ENCODE data around the gene AADAT.
"Not testable (repeated sequence)": the region's sequence is repeated elsewhere in the genome, so short reads cannot be mapped to it uniquely, and the experiment has no call there.

Gene AADAT

GRCh38 chr4:170057866-170058265 lies 31.9 kb downstream of the AADAT start:
- H3K36me3 ChIP-seq (ENCODE audit: control insufficient read depth in 2 of 2, insufficient read depth in 2 of 2, low read length in 2 of 2), result peaks cover 3 to 8% of the 10 kb centered on the region in 2 donors
- no peaks in the 10 kb centered on the region for H3K9me3 ChIP-seq (ENCODE audit: control insufficient read depth in 2 of 2, low read length in 2 of 2)
- no peak overlapping the region for H3K9ac ChIP-seq (ENCODE audit: low read length in 2 of 2)
- no peak overlapping the region for H3K27ac ChIP-seq (ENCODE audit: low read length)
- peaks cover 0 to 2% of the 10 kb centered on the region in 2 donors for H3K27me3 ChIP-seq (ENCODE audit: control insufficient read depth in 1 of 2, insufficient read depth in 2 of 2, low read length in 2 of 2)
- no peaks in the 10 kb centered on the region for H3K4me1 ChIP-seq (ENCODE audit: control insufficient read depth, insufficient read depth, low read length)
- H3K4me3 ChIP-seq (ENCODE audit: low read length in 2 of 2), result no peak overlapping the region

DNA sequence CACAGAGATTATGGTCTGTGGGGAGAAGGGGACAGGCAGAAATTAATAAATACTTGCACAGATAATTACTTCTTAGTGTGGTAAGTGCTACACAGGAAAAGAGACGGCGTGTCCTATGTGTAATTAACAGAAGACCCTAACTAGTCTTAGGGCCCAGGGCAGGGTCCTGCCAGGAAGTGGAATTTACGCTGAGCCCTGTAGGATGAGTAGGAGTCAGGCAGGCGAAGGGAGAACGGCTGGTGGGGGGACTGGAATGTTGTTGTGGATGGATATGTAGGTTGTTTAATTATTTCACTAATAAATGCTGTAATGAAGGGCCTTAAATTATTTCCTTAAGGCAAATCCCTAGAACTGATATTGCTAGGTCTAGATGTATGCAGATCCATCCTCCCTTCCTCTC lies 36.8 kb downstream of the AADAT start:
- H3K36me3 ChIP-seq (ENCODE audit: control insufficient read depth in 2 of 2, insufficient read depth in 2 of 2, low read length in 2 of 2), result no peaks in the 10 kb centered on the region
- H3K9me3 ChIP-seq (ENCODE audit: control insufficient read depth in 2 of 2, low read length in 2 of 2), result no peaks in the 10 kb centered on the region
- H3K4me1 ChIP-seq (ENCODE audit: control insufficient read depth, insufficient read depth, low read length), result no peaks in the 10 kb centered on the region
- no peak overlapping the region for H3K9ac ChIP-seq (ENCODE audit: low read length in 2 of 2)
- no peak overlapping the region for H3K4me3 ChIP-seq (ENCODE audit: low read length in 2 of 2)
- H3K27me3 ChIP-seq (ENCODE audit: control insufficient read depth in 1 of 2, insufficient read depth in 2 of 2, low read length in 2 of 2), result peaks cover 2 to 3% of the 10 kb centered on the region in 2 donors
- no peak overlapping the region for H3K27ac ChIP-seq (ENCODE audit: low read length)

- Histone ChIP-seq H3K4me3 (ENCODE audit: low read length in 2 of 2) (no peak overlapping the region), H3K9ac (ENCODE audit: low read length in 2 of 2) (no peak overlapping the region), H3K4me1 (ENCODE audit: control insufficient read depth, insufficient read depth, low read length) (no peaks in the 10 kb centered on the region), H3K27me3 (ENCODE audit: control insufficient read depth in 1 of 2, insufficient read depth in 2 of 2, low read length in 2 of 2) (peaks cover 2 to 4% of the 10 kb centered on the region in 2 donors), H3K27ac (ENCODE audit: low read length) (no peak overlapping the region), H3K9me3 (ENCODE audit: control insufficient read depth in 2 of 2, low read length in 2 of 2) (no peaks in the 10 kb centered on the region), H3K36me3 (ENCODE audit: control insufficient read depth in 2 of 2, insufficient read depth in 2 of 2, low read length in 2 of 2) (no peaks in the 10 kb centered on the region)
Observed at GRCh38 chr4:170051402-170051801, 38.4 kb downstream of the AADAT start.

- Histone ChIP-seq H3K4me3 (ENCODE audit: low read length in 2 of 2) (no peak overlapping the region), H3K27me3 (ENCODE audit: control insufficient read depth in 1 of 2, insufficient read depth in 2 of 2, low read length in 2 of 2) (peaks cover 2 to 4% of the 10 kb centered on the region in 2 donors), H3K4me1 (ENCODE audit: control insufficient read depth, insufficient read depth, low read length) (no peaks in the 10 kb centered on the region), H3K9me3 (ENCODE audit: control insufficient read depth in 2 of 2, low read length in 2 of 2) (no peaks in the 10 kb centered on the region), H3K27ac (ENCODE audit: low read length) (no peak overlapping the region), H3K36me3 (ENCODE audit: control insufficient read depth in 2 of 2, insufficient read depth in 2 of 2, low read length in 2 of 2) (no peaks in the 10 kb centered on the region), H3K9ac (ENCODE audit: low read length in 2 of 2) (no peak overlapping the region)
Observed at GRCh38 chr4:170049766-170050165, 40.0 kb downstream of the AADAT start.

GRCh38 chr4:170047771-170048354 lies 41.9 kb downstream of the AADAT start:
- no peak overlapping the region for H3K4me3 ChIP-seq (ENCODE audit: low read length in 2 of 2)
- H3K36me3 ChIP-seq (ENCODE audit: control insufficient read depth in 2 of 2, insufficient read depth in 2 of 2, low read length in 2 of 2), result no peaks in the 10 kb centered on the region
- H3K27me3 ChIP-seq (ENCODE audit: control insufficient read depth in 1 of 2, insufficient read depth in 2 of 2, low read length in 2 of 2), result peaks cover 0 to 4% of the 10 kb centered on the region in 2 donors
- H3K4me1 ChIP-seq (ENCODE audit: control insufficient read depth, insufficient read depth, low read length), result no peaks in the 10 kb centered on the region
- no peak overlapping the region for H3K9ac ChIP-seq (ENCODE audit: low read length in 2 of 2)
- H3K27ac ChIP-seq (ENCODE audit: low read length), result no peak overlapping the region
- H3K9me3 ChIP-seq (ENCODE audit: control insufficient read depth in 2 of 2, low read length in 2 of 2), result no peaks in the 10 kb centered on the region

DNA sequence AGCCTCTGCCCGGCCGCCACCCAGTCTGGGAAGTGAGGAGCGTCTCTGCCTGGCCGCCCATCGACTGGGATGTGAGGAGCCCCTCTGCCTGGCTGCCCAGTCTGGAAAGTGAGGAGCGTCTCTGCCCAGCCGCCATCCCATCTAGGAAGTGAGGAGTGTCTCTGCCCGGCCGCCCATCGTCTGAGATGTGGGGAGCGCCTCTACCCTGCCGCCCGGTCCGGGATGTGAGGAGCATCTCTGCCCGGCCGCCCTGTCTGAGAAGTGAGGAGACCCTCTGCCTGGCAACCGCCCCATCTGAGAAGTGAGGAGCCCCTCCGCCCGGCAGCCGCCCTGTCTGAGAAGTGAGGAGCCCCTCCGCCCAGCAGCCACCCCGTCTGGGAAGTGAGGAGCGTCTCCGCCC lies 43.6 kb downstream of the AADAT start:
- not testable (repeated sequence) for H3K27ac ChIP-seq (ENCODE audit: low read length); H3K9me3 ChIP-seq (ENCODE audit: control insufficient read depth in 2 of 2, low read length in 2 of 2); H3K4me3 ChIP-seq (ENCODE audit: low read length in 2 of 2); H3K9ac ChIP-seq (ENCODE audit: low read length in 2 of 2); H3K27me3 ChIP-seq (ENCODE audit: control insufficient read depth in 1 of 2, insufficient read depth in 2 of 2, low read length in 2 of 2); H3K36me3 ChIP-seq (ENCODE audit: control insufficient read depth in 2 of 2, insufficient read depth in 2 of 2, low read length in 2 of 2); H3K4me1 ChIP-seq (ENCODE audit: control insufficient read depth, insufficient read depth, low read length)

GRCh38 chr4:170040031-170040680 lies 49.6 kb downstream of the AADAT start:
- Histone ChIP-seq H3K36me3 (ENCODE audit: control insufficient read depth in 2 of 2, insufficient read depth in 2 of 2, low read length in 2 of 2) (no peaks in the 10 kb centered on the region), H3K27me3 (ENCODE audit: control insufficient read depth in 1 of 2, insufficient read depth in 2 of 2, low read length in 2 of 2) (peaks cover 0 to 2% of the 10 kb centered on the region in 2 donors)

GRCh38 chr4:170038769-170039168 lies 51.0 kb downstream of the AADAT start:
- no peaks in the 10 kb centered on the region for H3K9me3 ChIP-seq (ENCODE audit: control insufficient read depth in 2 of 2, low read length in 2 of 2)
- peaks cover 0 to 2% of the 10 kb centered on the region in 2 donors for H3K27me3 ChIP-seq (ENCODE audit: control insufficient read depth in 1 of 2, insufficient read depth in 2 of 2, low read length in 2 of 2)
- no peaks in the 10 kb centered on the region for H3K36me3 ChIP-seq (ENCODE audit: control insufficient read depth in 2 of 2, insufficient read depth in 2 of 2, low read length in 2 of 2)
- H3K9ac ChIP-seq (ENCODE audit: low read length in 2 of 2), result no peak overlapping the region
- no peak overlapping the region for H3K27ac ChIP-seq (ENCODE audit: low read length)
- no peak overlapping the region for H3K4me3 ChIP-seq (ENCODE audit: low read length in 2 of 2)
- H3K4me1 ChIP-seq (ENCODE audit: control insufficient read depth, insufficient read depth, low read length), result no peaks in the 10 kb centered on the region

More at GRCh38 chr4:170040031-170040680, 49.6 kb downstream of the AADAT start:
- Histone ChIP-seq H3K9me3 (ENCODE audit: control insufficient read depth in 2 of 2, low read length in 2 of 2) (no peaks in the 10 kb centered on the region), H3K9ac (ENCODE audit: low read length in 2 of 2) (no peak overlapping the region), H3K4me1 (ENCODE audit: control insufficient read depth, insufficient read depth, low read length) (no peaks in the 10 kb centered on the region), H3K27ac (ENCODE audit: low read length) (no peak overlapping the region), H3K4me3 (ENCODE audit: low read length in 2 of 2) (no peak overlapping the region)

- no peaks in the 10 kb centered on the region for H3K36me3 ChIP-seq (ENCODE audit: control insufficient read depth in 2 of 2, insufficient read depth in 2 of 2, low read length in 2 of 2)
- peaks cover 0 to 2% of the 10 kb centered on the region in 2 donors for H3K27me3 ChIP-seq (ENCODE audit: control insufficient read depth in 1 of 2, insufficient read depth in 2 of 2, low read length in 2 of 2)
- no peak overlapping the region for H3K27ac ChIP-seq (ENCODE audit: low read length)
- H3K9ac ChIP-seq (ENCODE audit: low read length in 2 of 2), result no peak overlapping the region
- no peaks in the 10 kb centered on the region for H3K9me3 ChIP-seq (ENCODE audit: control insufficient read depth in 2 of 2, low read length in 2 of 2)
- no peak overlapping the region for H3K4me3 ChIP-seq (ENCODE audit: low read length in 2 of 2)
- H3K4me1 ChIP-seq (ENCODE audit: control insufficient read depth, insufficient read depth, low read length), result no peaks in the 10 kb centered on the region
Observed at GRCh38 chr4:170038232-170038631, 51.5 kb downstream of the AADAT start.

- Histone ChIP-seq H3K4me1 (ENCODE audit: control insufficient read depth, insufficient read depth, low read length) (no peaks in the 10 kb centered on the region), H3K9me3 (ENCODE audit: control insufficient read depth in 2 of 2, low read length in 2 of 2) (no peaks in the 10 kb centered on the region), H3K36me3 (ENCODE audit: control insufficient read depth in 2 of 2, insufficient read depth in 2 of 2, low read length in 2 of 2) (no peaks in the 10 kb centered on the region), H3K27me3 (ENCODE audit: control insufficient read depth in 1 of 2, insufficient read depth in 2 of 2, low read length in 2 of 2) (peaks cover 0 to 2% of the 10 kb centered on the region in 2 donors), H3K27ac (ENCODE audit: low read length) (no peak overlapping the region), H3K4me3 (ENCODE audit: low read length in 2 of 2) (no peak overlapping the region), H3K9ac (ENCODE audit: low read length in 2 of 2) (no peak overlapping the region)
Observed at GRCh38 chr4:170037481-170037880, 52.3 kb downstream of the AADAT start.

DNA sequence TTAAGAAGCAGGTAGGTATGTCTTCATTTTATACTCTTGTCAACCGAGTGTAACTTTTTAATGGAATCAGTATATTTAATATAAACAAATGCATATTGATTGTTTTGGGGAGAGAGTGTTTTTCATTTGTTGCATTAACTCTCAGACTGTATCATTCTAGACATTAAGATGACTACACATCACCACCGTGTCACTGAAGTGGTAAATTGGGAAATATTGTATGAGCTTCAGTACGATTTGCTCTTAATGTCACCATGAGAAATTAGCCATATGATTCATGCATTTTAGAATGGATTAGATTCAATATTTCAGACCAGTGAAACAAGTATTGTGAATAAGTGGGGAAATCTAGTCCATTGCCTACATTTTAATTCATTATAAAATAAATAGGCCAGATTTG lies 53.9 kb downstream of the AADAT start:
- Histone ChIP-seq H3K36me3 (ENCODE audit: control insufficient read depth in 2 of 2, insufficient read depth in 2 of 2, low read length in 2 of 2) (no peaks in the 10 kb centered on the region), H3K4me3 (ENCODE audit: low read length in 2 of 2) (no peak overlapping the region), H3K27me3 (ENCODE audit: control insufficient read depth in 1 of 2, insufficient read depth in 2 of 2, low read length in 2 of 2) (peaks cover 0 to 2% of the 10 kb centered on the region in 2 donors), H3K9me3 (ENCODE audit: control insufficient read depth in 2 of 2, low read length in 2 of 2) (no peaks in the 10 kb centered on the region), H3K27ac (ENCODE audit: low read length) (no peak overlapping the region), H3K9ac (ENCODE audit: low read length in 2 of 2) (no peak overlapping the region), H3K4me1 (ENCODE audit: control insufficient read depth, insufficient read depth, low read length) (no peaks in the 10 kb centered on the region)
